Colonic mucosa (tissue), 4 donors: ENCODE measurements around the gene APOF. TPM values are rescaled to one million over a fixed set of nuclear protein-coding genes. Genes with fewer than 3 reads are reported as not detected.
A peak's percentile ranks its signal among the peaks of the same experiment; 100 is the strongest.

Experiments
- DNase-seq: peaks from one replicate; pipeline ENCODE4 v3.0.0-alpha.2; 2020
- H3K27ac ChIP-seq: fragments of 200-600 bp; one replicate; pipeline ENCODE4 v1.8.0; 2021
- H3K27me3 ChIP-seq: fragments of 200-600 bp; one replicate; pipeline ENCODE4 v1.8.0; 2021
- H3K36me3 ChIP-seq: fragments of 200-600 bp; one replicate; pipeline ENCODE4 v1.8.0; 2021
- H3K4me1 ChIP-seq: fragments of 200-600 bp; one replicate; pipeline ENCODE4 v1.8.0; 2021; ENCODE audit warnings: mild to moderate bottlenecking
- H3K4me3 ChIP-seq: fragments of 200-600 bp; one replicate; pipeline ENCODE4 v1.8.0; 2021
- H3K9ac ChIP-seq, 2 donors: one replicate each; pipeline ENCODE4 v1.7.0; 2013; ENCODE audit warnings: control low read depth in 2 of 2, low read depth in 2 of 2, low read length in 2 of 2
- H3K9me3 ChIP-seq: fragments of 200-600 bp; one replicate; pipeline ENCODE4 v1.8.0; 2021
- CTCF ChIP-seq: fragments of 200-600 bp; IDR thresholded peaks from one replicate; pipeline ENCODE4 v1.8.0; 2022; ENCODE audit warnings: antibody characterized with exemption, mild to moderate bottlenecking
- intact Hi-C: fragments of 100-400 bp; cut with DNase I; formaldehyde crosslinking; loops from one replicate; pipeline ENCODE4 v1.14.1; 2022
- total RNA-seq, 2 donors: library from RNA; stranded (reverse); fragmentation: NEBNext Ultra II Directional in 1 of 2; extraction: Animal tissue kit (Norgen Biotek cat#: 25700) in 1 of 2; gene quantifications; one replicate each; pipeline ENCODE4 v1.2.1, GENCODE V29; 2021
- donor health status: healthy.
- donor health status: DM: no; HTN: no; CAD: no.
- donor health status: DM: no; HTN: no; CAD: no.

Gene APOF
- total RNA-seq, 2 donors from 2014 or later, result 0.15 TPM; not detected in 1

GRCh38 chr12:56334490-56334793 is 28.2 kb downstream of the APOF start:
- no peaks in the 10 kb centered on the region for H3K9me3 ChIP-seq
- H3K4me1 ChIP-seq, result peaks cover 3% of the 10 kb centered on the region
- no peak for TF ChIP-seq CTCF
- H3K27ac ChIP-seq, result peak overlapping the region; percentile 91
- peak overlapping the region; percentile 62 for H3K4me3 ChIP-seq
- no peak for DNase-seq
- no peaks in the 10 kb centered on the region for H3K36me3 ChIP-seq
- peak overlapping the region; percentile 85 to 88 for H3K9ac ChIP-seq
- intact Hi-C loops, result no loop called here
- H3K27me3 ChIP-seq, result no peaks in the 10 kb centered on the region

- H3K36me3 ChIP-seq, result no peaks in the 10 kb centered on the region
- no peaks in the 10 kb centered on the region for H3K9me3 ChIP-seq
- peak within 1 kb of the TSS; percentile 85 to 88 for H3K9ac ChIP-seq
- no peak for TF ChIP-seq CTCF
- peak; percentile 96 for DNase-seq
- peak within 1 kb of the TSS; percentile 91 for H3K27ac ChIP-seq
- intact Hi-C loops, result no loop called here
- H3K4me1 ChIP-seq, result peaks cover 3% of the 10 kb centered on the region
- no peaks in the 10 kb centered on the region for H3K27me3 ChIP-seq
- peak within 1 kb of the TSS; percentile 62 for H3K4me3 ChIP-seq
Observed at GRCh38 chr12:56333679-56334489, 28.8 kb downstream of the APOF start, which contains the start of gene PAN2. Gene PAN2 (minus strand): TSS chr12:56334000. CDS start chr12:56333094, 906 bp downstream.

GRCh38 chr12:56333197-56333678 is 29.4 kb downstream of the APOF start:
- DNase-seq, result no peak
- Histone ChIP-seq H3K36me3 (no peaks in the 10 kb centered on the region), H3K4me3 (peak overlapping the region; percentile 62), H3K27me3 (no peaks in the 10 kb centered on the region), H3K9ac (peak overlapping the region; percentile 61 to 88), H3K27ac (peak overlapping the region; percentile 91), H3K4me1 (peaks cover 3% of the 10 kb centered on the region), H3K9me3 (no peaks in the 10 kb centered on the region)
- TF ChIP-seq CTCF, result no peak
- intact Hi-C loops, result no loop called here

- Histone ChIP-seq H3K4me1 (peaks cover 3% of the 10 kb centered on the region), H3K4me3 (peak overlapping the region; percentile 62), H3K9me3 (no peaks in the 10 kb centered on the region), H3K36me3 (no peaks in the 10 kb centered on the region), H3K27me3 (no peaks in the 10 kb centered on the region), H3K9ac (peak overlapping the region; percentile 61 to 88), H3K27ac (peak overlapping the region; percentile 91)
- no peak for DNase-seq
- TF ChIP-seq CTCF, result no peak
- intact Hi-C loops, result no loop called here
Observed at GRCh38 chr12:56332512-56333196, 30.0 kb downstream of the APOF start.

- DNase-seq, result no peak
- H3K27ac ChIP-seq, result no peak overlapping the region
Observed at GRCh38 chr12:56330936-56331490, 31.6 kb downstream of the APOF start.

More at GRCh38 chr12:56330936-56331490, 31.6 kb downstream of the APOF start:
- Histone ChIP-seq H3K9ac (no peak overlapping the region), H3K27me3 (no peaks in the 10 kb centered on the region), H3K36me3 (peaks cover 6% of the 10 kb centered on the region), H3K4me3 (no peak overlapping the region), H3K4me1 (peaks cover 3% of the 10 kb centered on the region), H3K9me3 (no peaks in the 10 kb centered on the region)
- no peak for TF ChIP-seq CTCF
- intact Hi-C loops, result no loop called here
